T-helper 2 cell (primary cell): ENCODE results near the gene RGS7.
"Not testable (repeated sequence)": the region's sequence is repeated elsewhere in the genome, so short reads cannot be mapped to it uniquely, and the experiment has no call there.

Source experiments
- DNase-seq, 5 experiments: peaks; one replicate each; pipeline versions ENCODE4 v3.0.0 to v3.0.0-alpha.2; 2012 to 2022

RGS7 gene

DNA sequence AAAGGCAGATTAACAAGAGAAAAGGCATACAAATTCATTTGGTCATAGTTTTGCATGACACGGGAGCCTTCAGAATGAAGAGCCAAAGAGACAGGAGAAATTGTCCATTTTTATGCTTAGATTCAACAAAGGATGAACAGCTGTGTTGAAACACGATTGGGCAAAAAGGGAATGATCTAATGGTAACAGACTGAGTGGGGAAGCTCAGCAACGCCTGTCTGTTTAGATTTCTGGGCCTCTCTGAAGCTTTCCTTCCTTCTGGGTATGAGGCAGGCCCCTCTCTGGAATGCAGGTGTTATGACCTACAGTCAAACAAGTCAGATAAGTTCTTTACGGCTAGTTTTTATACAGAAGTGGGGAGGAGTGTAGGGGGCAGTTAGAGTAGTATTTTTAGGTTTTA, 154.6 kb downstream of the RGS7 start:
- DNase-seq = no peak

- no peak for DNase-seq
These were observed 170.3 kb downstream of the RGS7 start for GRCh38 chr1:241186716-241187115.

- no peak for DNase-seq
These were observed 175.0 kb downstream of the RGS7 start for GRCh38 chr1:241181971-241182370.

- DNase-seq = no peak
These were observed 175.5 kb downstream of the RGS7 start for GRCh38 chr1:241181471-241181870.

DNA sequence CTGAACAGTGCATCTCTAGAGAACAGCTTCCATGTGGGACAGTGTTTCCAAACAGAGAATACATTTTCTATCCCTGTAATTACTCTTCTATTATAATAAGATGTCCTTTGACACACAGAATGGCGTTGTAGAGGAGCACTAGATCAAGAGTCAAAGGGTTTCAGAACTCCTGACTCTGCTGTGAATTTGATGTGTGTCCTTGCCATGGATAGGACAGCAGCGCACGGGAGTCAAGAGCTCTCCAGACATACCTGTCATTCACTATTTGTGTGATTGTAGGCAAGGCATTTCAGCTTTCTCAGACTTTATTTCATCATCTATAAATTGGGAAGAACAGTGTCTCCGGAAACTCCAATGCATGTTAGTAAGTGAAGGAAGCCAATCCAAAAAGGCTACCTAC, 176.4 kb downstream of the RGS7 start:
- no peak for DNase-seq

- DNase-seq = no peak
These were observed 179.3 kb downstream of the RGS7 start for GRCh38 chr1:241177660-241178059.

DNA sequence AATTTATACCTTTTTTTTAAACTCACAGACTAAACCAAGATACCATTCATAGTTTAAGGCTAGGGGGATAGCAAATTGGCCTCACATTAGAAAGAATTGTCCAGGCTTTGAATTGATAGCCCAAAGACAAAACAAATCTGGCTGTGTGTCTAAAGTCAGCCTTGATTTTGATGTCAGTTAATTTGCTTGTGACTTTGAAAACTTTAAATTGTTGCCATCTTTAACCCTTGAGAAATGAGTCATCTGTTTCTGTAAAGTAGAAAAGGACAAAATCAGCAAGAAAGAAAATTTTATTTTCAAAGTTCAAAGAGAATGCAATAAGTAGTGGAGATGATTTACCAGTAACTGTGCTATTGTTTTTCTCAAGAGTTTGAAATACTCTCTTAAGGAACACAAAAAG, 184.5 kb downstream of the RGS7 start:
- no peak for DNase-seq

DNA sequence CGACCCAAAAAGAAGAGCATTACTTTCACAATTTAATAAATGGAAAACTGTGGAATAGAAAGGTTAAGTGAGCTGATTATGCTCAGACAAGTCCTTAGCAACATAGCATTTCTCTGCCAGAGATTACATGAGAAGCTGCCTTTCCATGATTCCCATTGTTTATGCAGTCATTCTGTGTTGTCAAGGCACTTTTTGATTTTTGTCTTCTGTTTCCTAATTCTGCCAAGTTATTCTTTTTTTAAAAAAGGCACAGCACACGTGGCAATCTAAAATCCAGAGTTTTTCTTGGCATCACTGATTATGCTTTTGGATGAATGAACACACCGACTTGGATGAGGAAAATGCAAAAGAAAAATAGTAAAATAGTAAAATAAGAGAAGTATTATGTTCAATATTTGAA, 185.0 kb downstream of the RGS7 start:
- no peak for DNase-seq

DNA sequence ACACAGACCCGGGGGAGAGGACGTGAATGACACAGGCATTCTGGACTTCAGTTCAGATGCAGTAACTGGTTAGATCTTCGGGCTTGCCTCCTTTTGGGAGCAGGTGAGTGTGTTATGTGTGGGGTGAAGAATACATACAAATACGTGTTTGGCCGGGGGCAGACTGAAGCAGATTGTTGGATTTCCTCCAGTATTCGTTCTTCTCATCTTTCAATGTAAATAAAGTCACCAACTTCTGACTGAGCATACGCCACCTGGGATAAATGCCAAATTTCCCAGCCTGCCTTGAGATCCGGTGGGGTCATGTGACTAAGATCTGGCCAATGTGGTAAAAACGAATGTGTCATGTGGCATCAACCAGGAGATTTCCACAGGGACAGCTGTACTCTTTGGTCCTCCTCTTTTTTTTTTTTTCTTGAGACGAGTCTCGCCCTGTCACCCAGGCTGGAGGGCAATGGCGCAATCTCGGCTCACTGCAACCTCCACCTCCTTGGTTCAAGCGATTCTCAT, 189.8 kb downstream of the RGS7 start:
- DNase-seq = no peak

- no peak for DNase-seq
These were observed 190.4 kb downstream of the RGS7 start for GRCh38 chr1:241166625-241167024.

- not testable (repeated sequence) for DNase-seq
These were observed 191.7 kb downstream of the RGS7 start for GRCh38 chr1:241165256-241165655.

DNA sequence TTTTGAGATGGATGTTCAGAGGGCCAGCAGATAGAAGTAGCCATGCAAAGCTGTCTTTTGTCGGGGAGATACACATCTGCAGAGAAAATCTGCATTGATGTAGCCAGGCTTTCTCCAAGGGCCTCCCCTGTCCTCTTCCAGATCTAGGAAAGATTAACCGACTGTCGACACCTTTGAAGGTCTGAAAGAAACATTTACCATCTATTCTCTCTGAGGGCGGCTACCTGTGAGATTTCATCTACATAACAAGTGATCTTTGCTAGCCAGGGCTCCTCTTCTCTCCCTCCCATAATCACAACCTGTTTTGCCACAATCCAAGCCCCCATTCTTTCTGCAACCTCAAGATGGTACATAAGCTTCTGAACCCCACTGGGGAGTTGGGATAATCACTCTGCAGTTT, 193.6 kb downstream of the RGS7 start:
- DNase-seq = no peak

GRCh38 chr1:241161188-241161689, 195.8 kb downstream of the RGS7 start:
- DNase-seq = no peak

DNA sequence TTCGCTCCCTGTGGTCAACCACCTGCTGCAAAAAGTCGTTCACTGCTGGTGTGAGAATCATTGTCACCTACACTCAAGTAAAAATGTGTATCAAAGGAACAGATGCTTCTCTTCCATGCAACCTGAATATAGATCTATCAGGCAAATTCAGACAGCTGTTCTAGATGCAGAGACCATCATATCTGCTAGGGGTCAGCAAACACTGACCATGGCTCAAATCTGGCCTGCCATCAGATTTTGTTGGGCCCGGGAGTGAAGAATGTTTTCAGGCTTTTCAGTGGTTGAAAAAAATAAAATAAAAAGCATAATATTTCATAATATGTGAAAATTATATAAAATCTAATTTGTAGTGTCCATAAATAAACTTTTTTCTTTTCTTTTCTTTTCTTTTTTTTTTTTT, 199.6 kb downstream of the RGS7 start:
- DNase-seq = no peak

DNA sequence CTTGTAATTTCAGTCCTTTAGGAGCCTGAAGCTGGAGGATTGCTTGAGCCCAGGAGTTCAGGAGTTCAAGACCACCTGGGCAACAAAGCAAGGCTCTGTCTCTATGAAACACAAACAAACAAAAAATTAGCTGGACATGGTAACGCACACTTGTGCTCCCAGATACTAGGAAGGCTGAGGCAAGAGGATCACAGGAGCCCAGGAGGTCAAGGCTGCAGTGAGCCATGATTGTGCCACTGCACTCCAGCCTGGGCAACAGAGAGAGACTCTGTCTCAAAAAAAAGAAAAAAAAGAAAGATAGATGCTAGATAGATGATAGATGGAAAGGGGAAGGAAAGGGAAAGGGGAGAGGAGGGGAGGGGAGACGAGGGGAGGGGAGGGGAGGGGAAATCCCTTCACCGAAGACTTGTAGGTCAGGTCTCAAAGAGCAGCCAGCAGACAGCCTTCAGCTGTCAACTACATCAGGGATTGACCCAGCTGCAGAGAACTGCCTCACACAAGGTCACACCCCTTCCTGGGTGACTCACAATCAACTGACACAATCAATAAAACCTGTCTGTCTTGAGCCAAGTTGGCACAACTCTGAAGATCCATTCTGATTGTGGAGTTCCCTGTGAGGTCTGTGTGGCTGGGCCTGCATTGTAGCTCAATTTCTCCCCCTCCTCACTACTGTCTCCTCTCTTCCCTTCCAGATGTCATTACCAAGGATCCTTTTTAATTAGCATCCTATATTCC, 200.6 kb downstream of the RGS7 start:
- DNase-seq = peak in 1 of 5 experiments; percentile 22

DNA sequence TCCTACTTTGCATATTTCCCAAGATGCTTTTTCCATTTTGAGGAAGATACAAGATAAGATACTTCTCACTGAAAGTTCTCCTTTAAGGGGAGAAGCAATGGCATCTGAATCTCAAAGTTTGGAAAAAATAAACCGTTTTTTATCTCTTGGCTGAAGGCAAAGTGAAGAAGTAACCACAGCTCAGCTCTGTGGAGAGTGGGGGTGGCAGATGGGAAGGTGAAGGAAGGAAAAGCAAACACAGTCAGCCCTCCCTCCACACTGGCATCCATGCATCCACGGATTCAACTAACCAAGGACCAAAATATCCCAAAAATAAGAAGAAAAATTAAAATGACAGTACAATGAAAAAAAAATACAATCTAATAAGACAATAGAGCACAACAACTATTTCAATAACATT, 211.1 kb downstream of the RGS7 start:
- DNase-seq = no peak

- no peak for DNase-seq
These were observed 213.1 kb downstream of the RGS7 start for GRCh38 chr1:241143765-241144442.

- no peak for DNase-seq
These were observed 214.5 kb downstream of the RGS7 start for GRCh38 chr1:241142493-241142892.

DNA sequence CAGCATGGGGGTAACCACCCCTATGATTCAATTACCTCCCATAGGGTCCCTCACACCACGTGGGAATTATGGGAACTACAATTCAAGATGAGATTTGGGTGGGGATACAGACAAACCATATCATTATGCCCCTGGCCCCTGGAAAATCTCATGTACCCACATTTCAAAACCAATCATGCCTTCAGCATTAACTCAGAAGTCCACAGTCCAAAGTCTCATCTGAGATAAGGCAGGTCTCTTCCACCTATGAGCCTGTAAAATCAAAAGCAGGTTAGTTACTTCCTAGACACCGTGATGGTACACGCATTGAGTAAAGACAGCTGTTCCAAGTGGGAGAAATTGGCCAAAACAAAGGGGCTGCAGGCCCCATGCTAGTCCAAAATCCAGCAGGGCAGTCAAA, 215.4 kb downstream of the RGS7 start:
- DNase-seq = not testable (repeated sequence)

- DNase-seq = no peak
These were observed 216.3 kb downstream of the RGS7 start for GRCh38 chr1:241140670-241141069.

GRCh38 chr1:241139047-241139446, 218.0 kb downstream of the RGS7 start:
- DNase-seq = no peak

DNA sequence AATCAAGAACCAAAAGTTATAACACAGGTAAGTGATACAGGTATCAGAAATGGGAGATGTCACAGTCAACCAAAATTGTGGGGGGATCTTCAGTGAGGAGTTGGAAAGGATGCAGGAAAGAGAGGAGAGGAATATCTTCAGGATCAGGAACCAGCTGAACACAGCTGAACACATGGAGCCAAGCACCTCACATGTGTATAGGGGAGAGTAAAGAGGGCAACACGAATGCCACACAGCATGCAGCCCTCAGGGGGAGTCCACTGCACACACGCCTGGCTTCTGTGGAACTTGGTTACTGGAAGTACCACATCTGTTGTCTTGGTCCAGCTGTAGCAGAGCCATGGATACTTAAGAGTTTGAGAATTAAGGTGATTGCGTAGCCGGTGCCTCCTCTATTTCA, 218.8 kb downstream of the RGS7 start:
- no peak for DNase-seq

DNA sequence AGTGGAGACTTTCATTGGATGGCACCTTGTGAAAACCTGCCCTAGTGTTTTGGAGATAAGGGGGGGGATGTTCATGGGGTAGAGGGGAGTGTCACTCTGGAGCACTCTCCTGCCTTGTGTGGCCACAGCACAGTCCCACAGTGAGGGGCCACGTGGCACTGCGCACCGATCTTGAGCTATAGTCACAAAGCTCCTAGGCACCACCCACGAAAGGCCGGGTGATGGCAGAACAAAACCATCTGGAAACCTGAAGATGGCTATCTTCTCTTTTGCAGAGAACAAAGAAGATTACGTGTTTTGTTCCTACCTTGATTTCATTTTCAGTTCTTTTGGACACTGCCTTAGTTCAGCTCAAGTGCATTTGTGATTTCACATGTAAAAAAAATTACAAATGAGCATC, 220.6 kb downstream of the RGS7 start:
- peak in 1 of 5 experiments; percentile 4 for DNase-seq

DNA sequence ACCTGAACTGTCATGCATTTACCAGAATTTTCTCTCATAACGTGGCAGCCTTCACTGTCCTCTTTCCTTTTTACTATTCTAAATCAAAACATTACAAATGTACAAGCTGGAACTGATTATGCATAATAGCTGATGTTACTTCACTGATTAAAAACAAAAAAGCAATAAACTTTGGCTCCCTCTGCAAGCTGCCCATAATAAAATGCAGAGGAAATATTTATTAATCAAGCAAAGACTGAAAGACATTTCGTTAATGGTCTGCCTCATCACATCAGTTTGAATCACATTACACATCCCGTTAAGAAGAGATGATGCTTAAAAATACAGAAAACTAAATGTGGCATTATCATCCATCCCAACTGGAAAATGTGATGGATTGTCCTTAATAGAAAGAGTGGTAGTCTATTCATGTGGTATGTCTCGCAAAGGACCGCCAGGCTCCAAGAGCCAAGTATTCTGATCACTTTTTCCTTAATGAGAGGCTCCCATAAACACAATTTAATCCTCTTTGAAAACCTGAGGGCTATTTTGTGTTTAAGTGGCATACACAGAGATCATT, 225.3 kb downstream of the RGS7 start:
- DNase-seq = no peak
